ENCODE results near the gene KCNK7. TPM values are rescaled to one million over a fixed set of nuclear protein-coding genes. Genes with fewer than 3 reads are reported as not detected.

The KCNK7 gene
- total RNA-seq (2022; extraction: Qiagen RNA extraction): 0.08 to 0.93 TPM (median 0.78 TPM) in 5 replicates

DNA sequence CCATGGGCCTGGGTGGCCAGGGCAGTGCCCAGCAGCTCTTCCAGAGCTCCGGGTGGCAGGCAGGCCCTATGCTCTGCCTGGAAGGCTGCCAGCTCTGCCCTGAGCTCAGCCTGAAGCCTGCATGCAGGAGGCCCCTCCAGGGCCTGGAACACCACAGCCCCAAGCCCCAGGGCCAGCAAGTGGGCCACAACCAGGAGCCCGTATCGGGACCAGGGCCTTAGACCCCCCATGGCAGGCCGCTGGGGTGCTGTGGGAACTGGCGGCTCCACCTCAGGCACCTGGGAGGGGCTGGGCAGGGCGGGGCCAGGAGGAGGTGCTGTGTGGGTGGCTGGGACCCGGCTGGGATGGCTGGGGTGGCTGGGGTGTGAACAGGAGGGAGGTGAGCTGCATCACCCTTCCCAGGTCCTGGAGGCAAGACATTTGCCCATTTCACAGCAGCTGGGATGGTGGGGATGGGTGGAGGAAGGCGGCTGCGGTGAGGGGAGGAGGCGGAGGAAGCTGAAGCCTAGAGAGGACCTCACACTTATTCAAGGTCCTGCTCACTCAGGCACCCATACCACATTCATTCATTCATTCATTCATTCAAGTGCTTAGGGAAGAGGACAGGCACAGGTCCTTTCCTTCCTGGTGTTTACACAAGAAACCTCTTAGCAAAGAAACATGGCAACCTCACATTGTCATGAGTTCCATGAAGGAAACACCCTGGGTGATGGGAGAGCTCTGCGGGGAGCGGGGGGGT is at the start of gene KCNK7:
TSS of gene KCNK7 (minus strand) at position 258 of the 739 bp plus-strand sequence. CDS start at position 230, 28 bp downstream.

GRCh38 chr11:65637794-65638419 is 42.3 kb upstream of the KCNK7 start, which contains the start of gene SIPA1:
Gene SIPA1 (plus strand): TSS chr11:65638101. CDS start chr11:65640922, 2,821 bp downstream.

GRCh38 chr11:65615229-65615949 is 19.8 kb upstream of the KCNK7 start, which contains the start of gene PCNX3:
Gene PCNX3 (plus strand): TSS chr11:65615776. CDS start chr11:65616312, 536 bp downstream.

GRCh38 chr11:65575568-65576231 is 19.9 kb downstream of the KCNK7 start, which contains the start of gene EHBP1L1:
Gene EHBP1L1 (plus strand): TSS chr11:65576053. CDS start chr11:65576303, 250 bp downstream.

GRCh38 chr11:65572356-65573051 is 23.1 kb downstream of the KCNK7 start, which contains the start of gene FAM89B:
Gene FAM89B (plus strand): TSS chr11:65572538. CDS start chr11:65572670, 132 bp downstream.

DNA sequence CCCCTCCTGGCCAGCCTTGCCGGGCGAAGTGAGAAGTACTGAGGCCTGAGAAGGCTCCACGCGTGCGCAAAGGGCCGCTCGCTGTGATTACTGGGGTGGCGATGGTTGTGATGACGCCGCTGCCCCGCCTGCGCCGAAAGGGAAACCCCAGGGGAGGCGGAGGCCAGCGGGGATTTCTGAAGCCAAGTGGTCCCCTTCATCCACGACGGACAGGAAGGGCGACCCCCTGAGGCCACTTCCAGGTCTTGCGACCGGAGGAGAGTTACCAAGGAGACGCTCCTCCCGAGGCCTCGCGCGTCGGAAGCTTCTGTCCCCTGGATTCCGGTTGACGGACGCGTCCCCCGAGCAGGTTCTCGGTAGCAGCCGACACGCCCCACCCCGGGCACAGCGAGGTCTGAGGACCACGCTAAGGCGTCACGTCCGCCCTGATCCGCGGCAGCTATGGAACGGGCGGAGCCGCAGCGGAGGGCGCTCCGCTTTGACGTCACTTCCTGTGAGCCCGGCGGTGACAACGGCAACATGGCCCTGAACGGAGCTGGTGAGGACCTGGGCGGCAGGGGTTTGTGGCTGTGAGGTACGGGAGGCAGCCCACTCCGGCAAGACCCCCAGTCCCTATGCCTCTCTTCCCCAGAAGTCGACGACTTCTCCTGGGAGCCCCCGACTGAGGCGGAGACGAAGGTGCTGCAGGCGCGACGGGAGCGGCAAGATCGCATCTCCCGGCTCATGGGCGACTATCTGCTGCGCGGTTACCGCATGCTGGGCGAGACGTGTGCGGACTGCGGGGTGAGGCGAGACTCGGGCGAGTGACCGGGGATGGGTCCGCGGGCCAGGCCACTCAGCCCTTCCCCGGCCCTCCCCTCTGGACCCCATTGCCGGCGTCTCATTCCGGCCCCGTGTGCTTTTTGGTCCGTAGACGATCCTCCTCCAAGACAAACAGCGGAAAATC is 25.4 kb downstream of the KCNK7 start, which contains the start of gene ZNRD2:
TSS of gene ZNRD2 (plus strand) at position 505 of the 946 bp plus-strand sequence. CDS start at position 520, 15 bp downstream.

DNA sequence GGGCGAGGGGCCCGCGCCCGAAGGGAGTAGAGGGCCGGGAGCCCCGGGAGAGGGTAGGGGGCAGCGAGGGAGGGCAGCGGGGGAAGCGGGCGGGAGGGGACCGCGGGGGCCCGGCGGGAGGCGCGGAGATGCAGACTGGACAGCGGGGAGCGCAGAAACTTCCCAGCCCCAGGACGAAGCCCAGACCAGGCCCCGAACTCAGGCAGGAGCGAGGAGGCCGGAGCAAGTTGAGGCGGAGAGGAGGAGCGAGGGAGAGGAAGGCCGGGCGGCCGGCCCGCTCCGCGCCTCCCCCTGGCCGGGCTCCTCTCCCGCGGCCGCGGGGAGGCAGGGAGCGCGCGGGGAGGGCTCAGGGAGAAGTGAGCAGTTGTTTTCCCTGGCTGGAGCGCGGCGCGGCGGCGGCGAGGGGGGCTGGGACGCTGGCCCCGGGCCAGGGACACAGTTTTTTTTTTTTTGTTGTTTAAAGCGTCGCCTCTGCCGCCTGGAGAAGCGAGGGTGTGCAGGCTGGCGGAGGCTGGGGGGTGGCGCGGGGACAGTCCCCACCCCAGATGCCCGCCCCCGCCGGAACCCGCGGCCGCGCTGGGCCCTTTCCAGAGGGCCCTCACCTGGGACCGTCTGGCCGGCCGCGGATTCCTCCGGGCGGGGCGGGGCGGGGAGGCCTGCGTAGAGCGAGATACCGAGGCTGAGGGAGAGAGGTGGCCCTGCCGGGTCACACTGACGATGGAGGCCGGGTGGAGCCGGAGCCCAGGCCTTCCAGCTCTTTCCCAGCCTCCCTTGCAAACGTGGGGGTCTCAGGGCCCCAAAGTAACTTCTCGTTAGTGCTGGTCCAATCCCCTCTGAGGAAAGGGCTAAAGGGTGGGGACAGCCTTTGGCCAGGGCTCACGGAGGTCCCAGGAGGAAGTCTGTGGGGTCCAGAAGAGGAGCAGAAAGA is 37.3 kb downstream of the KCNK7 start, which contains the start of gene LTBP3:
TSS of gene LTBP3 (minus strand) at position 358 of the 928 bp plus-strand sequence. CDS start 400 bp downstream, outside the sequence.

Other genes with a start within 250 kb of the KCNK7 start
- 0.76 to 1.4 TPM (median 0.90 TPM) in 5 replicates for gene TIGD3, start 241.0 kb downstream of the KCNK7 start, total RNA-seq (2022; extraction: Qiagen RNA extraction)
- 13.4 to 14.8 TPM (median 14.2 TPM) in 5 replicates for gene SLC25A45, start 213.2 kb downstream of the KCNK7 start, total RNA-seq (2022; extraction: Qiagen RNA extraction)
- gene FRMD8, start 209.2 kb downstream of the KCNK7 start, total RNA-seq (2022; extraction: Qiagen RNA extraction): 50.4 to 58.2 TPM (median 55.8 TPM) in 5 replicates
- gene NEAT1, start 173.0 kb downstream of the KCNK7 start, total RNA-seq (2022; extraction: Qiagen RNA extraction): 129 to 220 TPM (median 203 TPM) in 5 replicates
- 48.1 to 87.2 TPM (median 67.9 TPM) in 5 replicates for gene MALAT1, start 96.8 kb downstream of the KCNK7 start, total RNA-seq (2022; extraction: Qiagen RNA extraction)
- gene SCYL1, start 70.7 kb downstream of the KCNK7 start, total RNA-seq (2022; extraction: Qiagen RNA extraction): 50.9 to 60.4 TPM (median 56.0 TPM) in 5 replicates
- gene LTBP3, start 37.4 kb downstream of the KCNK7 start, total RNA-seq (2022; extraction: Qiagen RNA extraction): 83.4 to 114 TPM (median 105 TPM) in 5 replicates
- 71.2 to 74.6 TPM (median 73.7 TPM) in 5 replicates for gene ZNRD2, start 25.3 kb downstream of the KCNK7 start, total RNA-seq (2022; extraction: Qiagen RNA extraction)
- gene FAM89B, start 23.3 kb downstream of the KCNK7 start, total RNA-seq (2022; extraction: Qiagen RNA extraction): 22.8 to 49.9 TPM (median 46.2 TPM) in 5 replicates
- gene EHBP1L1, start 19.7 kb downstream of the KCNK7 start, total RNA-seq (2022; extraction: Qiagen RNA extraction): 26.1 to 36.0 TPM (median 34.5 TPM) in 5 replicates
- 40.5 to 47.5 TPM (median 45.0 TPM) in 5 replicates for gene MAP3K11, start 18.4 kb upstream of the KCNK7 start, total RNA-seq (2022; extraction: Qiagen RNA extraction)
- gene PCNX3, start 20.0 kb upstream of the KCNK7 start, total RNA-seq (2022; extraction: Qiagen RNA extraction): 31.4 to 36.0 TPM (median 32.1 TPM) in 5 replicates
- gene SIPA1, start 42.3 kb upstream of the KCNK7 start, total RNA-seq (2022; extraction: Qiagen RNA extraction): 12.9 to 19.7 TPM (median 16.4 TPM) in 5 replicates
- 66.4 to 76.8 TPM (median 74.4 TPM) in 5 replicates for gene RELA, start 67.1 kb upstream of the KCNK7 start, total RNA-seq (2022; extraction: Qiagen RNA extraction)
- 41.2 to 52.5 TPM (median 50.4 TPM) in 5 replicates for gene KAT5, start 116.5 kb upstream of the KCNK7 start, total RNA-seq (2022; extraction: Qiagen RNA extraction)
- gene RNASEH2C, start 125.0 kb upstream of the KCNK7 start, total RNA-seq (2022; extraction: Qiagen RNA extraction): 23.6 to 51.8 TPM (median 47.4 TPM) in 5 replicates
- gene AP5B1, start 185.2 kb upstream of the KCNK7 start, total RNA-seq (2022; extraction: Qiagen RNA extraction): 8.5 to 11.9 TPM (median 10.8 TPM) in 5 replicates
- 0.03 to 0.13 TPM (median 0.08 TPM) in 3 of 5 replicates, not detected in the others for gene OVOL1, start 191.3 kb upstream of the KCNK7 start, total RNA-seq (2022; extraction: Qiagen RNA extraction)
- gene SNX32, start 238.2 kb upstream of the KCNK7 start, total RNA-seq (2022; extraction: Qiagen RNA extraction): 0.06 to 0.11 TPM (median 0.08 TPM) in 3 of 5 replicates, not detected in the others

Data from A549 treated with Hydrocortisone at 1 μM for 4 hours (cell line).